Fibroblast of lung (primary cell): Measurements from ENCODE around the gene CD79B. TPM values are rescaled to one million over a fixed set of nuclear protein-coding genes. Genes with fewer than 3 reads are reported as not detected.

Experiments
- DNase-seq, 2 donors: peaks; one replicate each; pipeline versions ENCODE4 v3.0.0 to v3.0.0-alpha.2; 2010; ENCODE audit warnings: low read depth in 2 of 2
- H2AFZ ChIP-seq: 2 replicates; pipeline ENCODE4 v1.5.1; 2012; ENCODE audit warnings: low read length, control low read depth, inconsistent platforms
- H3K27ac ChIP-seq: 2 replicates; pipeline ENCODE4 v1.5.1; 2011; ENCODE audit warnings: low read length, control low read depth; ENCODE audit not compliant: insufficient read depth
- H3K27me3 ChIP-seq: 2 replicates; pipeline ENCODE4 v1.5.1; 2011; ENCODE audit warnings: mild to moderate bottlenecking, low read length; ENCODE audit not compliant: control insufficient read depth, insufficient read depth
- H3K36me3 ChIP-seq: 2 replicates; pipeline ENCODE4 v1.5.1; 2011; ENCODE audit warnings: low read length; ENCODE audit not compliant: control insufficient read depth, insufficient read depth
- H3K4me1 ChIP-seq: 2 replicates; pipeline ENCODE4 v1.5.1; 2011; ENCODE audit warnings: low read length; ENCODE audit not compliant: control insufficient read depth, insufficient read depth; ENCODE audit errors: extremely low read depth
- H3K4me2 ChIP-seq: 2 replicates; pipeline ENCODE4 v1.5.1; 2011; ENCODE audit warnings: low read length, control low read depth; ENCODE audit not compliant: insufficient read depth; ENCODE audit errors: extremely low read depth
- H3K4me3 ChIP-seq, 4 experiments: fragments of 200-600 bp in 1 of 4; sonication (generic) in 1 of 4; replicated peaks in 1 of 4; 2 replicates each; pipeline ENCODE4 v1.5.1; 2011 to 2016; ENCODE audit warnings: low read length in 4 of 4, low read depth in 3 of 4, mild to moderate bottlenecking in 3 of 4, control low read depth in 2 of 4, inconsistent platforms in 1 of 4, mixed read lengths in 1 of 4; ENCODE audit not compliant: insufficient read depth in 1 of 4; ENCODE audit errors: control extremely low read depth in 1 of 4
- H3K79me2 ChIP-seq: 2 replicates; pipeline ENCODE4 v1.5.1; 2012; ENCODE audit warnings: mild to moderate bottlenecking, low read length, inconsistent platforms; ENCODE audit not compliant: control insufficient read depth, insufficient read depth
- H3K9ac ChIP-seq: 2 replicates; pipeline ENCODE4 v1.5.1; 2011; ENCODE audit warnings: mild to moderate bottlenecking, low read length, control low read depth; ENCODE audit not compliant: insufficient read depth
- H3K9me3 ChIP-seq: 2 replicates; pipeline ENCODE4 v1.5.1; 2012; ENCODE audit warnings: low read depth, low read length; ENCODE audit not compliant: control insufficient read depth, insufficient read depth
- H4K20me1 ChIP-seq: 2 replicates; pipeline ENCODE4 v1.5.1; 2011; ENCODE audit warnings: low read length; ENCODE audit not compliant: control insufficient read depth, insufficient read depth; ENCODE audit errors: extremely low read depth
- EZH2 ChIP-seq: IDR thresholded peaks from 2 replicates; pipeline ENCODE4 v1.5.1; 2012; ENCODE audit warnings: low read length, control low read depth, mild to moderate bottlenecking; ENCODE audit errors: missing control alignments
- polyA plus RNA-seq, 2 donors: library from polyadenylated mRNA; depleted of rRNA in 1 of 2; stranded (reverse) in 1 of 2; unstranded in 1 of 2; fragments of >200 nt; gene quantifications; 2 replicates each; pipeline ENCODE4 v1.2.1, GENCODE V29; 2011 to 2012; ENCODE audit warnings: missing spikeins in 1 of 2
- total RNA-seq: library from RNA; depleted of rRNA; stranded (reverse); fragments of >200 nt; gene quantifications from 2 replicates; pipeline ENCODE4 v1.2.1, GENCODE V29; 2014
- TF ChIP-seq, protein P1 (sequence below), 2 donors: IDR thresholded peaks in 1 of 2; conservative IDR thresholded peaks in 1 of 2; 1 replicate in 1 of 2; 2 replicates in 1 of 2; pipeline ENCODE4 v1.5.1; 2011 to 2012; ENCODE audit warnings: low read length in 2 of 2, control low read depth in 1 of 2, inconsistent platforms in 1 of 2, low read depth in 1 of 2, mild to moderate bottlenecking in 1 of 2

CD79B gene
- total and polyA plus RNA-seq, 2 donors (not counting 1 experiment from before 2014, with no cell fraction given), result 0.17 to 0.72 TPM

DNA sequence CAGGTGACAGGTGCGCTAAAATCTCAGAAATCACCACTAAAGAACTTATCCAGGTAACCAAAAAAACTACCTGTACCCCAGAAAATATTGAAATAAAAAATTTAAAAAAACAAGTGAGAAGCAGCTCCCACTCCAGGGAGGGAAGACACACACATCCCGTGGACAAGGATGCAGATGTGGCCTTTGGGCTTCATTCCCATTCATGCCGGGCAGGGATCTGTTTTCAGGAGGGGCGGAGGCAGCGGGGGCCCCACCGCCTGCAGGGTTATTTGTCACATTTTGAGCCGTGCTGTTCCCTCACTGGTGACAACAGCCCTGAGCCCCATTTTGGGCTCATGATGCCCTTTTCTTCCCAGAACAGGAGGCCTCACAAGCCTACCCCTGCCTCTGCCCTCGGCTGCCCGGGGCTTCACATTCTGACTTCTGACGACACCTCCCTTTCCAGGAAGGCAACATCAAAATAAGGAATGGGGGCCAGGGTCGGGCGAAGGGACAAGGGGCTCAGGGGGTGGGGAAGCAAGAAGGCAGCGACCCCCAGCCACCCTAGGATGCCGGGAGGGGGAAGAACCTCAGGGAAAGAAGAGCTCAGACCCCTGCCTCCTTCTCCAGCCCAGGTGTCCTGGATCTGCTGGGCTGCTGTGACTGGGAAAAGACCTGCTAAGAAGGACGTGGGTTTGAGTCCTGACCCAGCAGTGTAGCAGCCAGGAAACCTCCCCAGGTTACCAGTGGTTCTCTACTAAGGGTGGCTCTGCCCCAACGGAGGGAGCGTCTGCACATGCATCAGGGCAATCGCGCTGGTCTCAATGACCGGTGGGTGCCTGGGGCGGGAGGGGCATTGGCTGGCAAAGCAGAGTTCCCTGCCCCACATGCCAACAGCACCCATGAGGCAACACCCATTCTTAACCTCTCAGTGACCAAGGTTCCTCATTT, 2.3 kb upstream of the CD79B start:
- Histone ChIP-seq H4K20me1 (no peaks in the 10 kb centered on the region), H3K4me1 (no peaks in the 10 kb centered on the region), H3K36me3 (no peaks in the 10 kb centered on the region), H3K4me3 (no peak overlapping the region), H3K9me3 (no peaks in the 10 kb centered on the region), H2AFZ (no peak overlapping the region), H3K4me2 (no peak overlapping the region), H3K27me3 (peaks cover 6% of the 10 kb centered on the region), H3K79me2 (no peaks in the 10 kb centered on the region), H3K9ac (no peak overlapping the region), H3K27ac (no peak overlapping the region)
- DNase-seq, result no peak
- no peak for TF ChIP-seq EZH2
- TF ChIP-seq, protein P1, sequence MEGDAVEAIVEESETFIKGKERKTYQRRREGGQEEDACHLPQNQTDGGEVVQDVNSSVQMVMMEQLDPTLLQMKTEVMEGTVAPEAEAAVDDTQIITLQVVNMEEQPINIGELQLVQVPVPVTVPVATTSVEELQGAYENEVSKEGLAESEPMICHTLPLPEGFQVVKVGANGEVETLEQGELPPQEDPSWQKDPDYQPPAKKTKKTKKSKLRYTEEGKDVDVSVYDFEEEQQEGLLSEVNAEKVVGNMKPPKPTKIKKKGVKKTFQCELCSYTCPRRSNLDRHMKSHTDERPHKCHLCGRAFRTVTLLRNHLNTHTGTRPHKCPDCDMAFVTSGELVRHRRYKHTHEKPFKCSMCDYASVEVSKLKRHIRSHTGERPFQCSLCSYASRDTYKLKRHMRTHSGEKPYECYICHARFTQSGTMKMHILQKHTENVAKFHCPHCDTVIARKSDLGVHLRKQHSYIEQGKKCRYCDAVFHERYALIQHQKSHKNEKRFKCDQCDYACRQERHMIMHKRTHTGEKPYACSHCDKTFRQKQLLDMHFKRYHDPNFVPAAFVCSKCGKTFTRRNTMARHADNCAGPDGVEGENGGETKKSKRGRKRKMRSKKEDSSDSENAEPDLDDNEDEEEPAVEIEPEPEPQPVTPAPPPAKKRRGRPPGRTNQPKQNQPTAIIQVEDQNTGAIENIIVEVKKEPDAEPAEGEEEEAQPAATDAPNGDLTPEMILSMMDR (conservative IDR thresholded peaks at IDR 0.05 in 1 of 2, IDR thresholded peaks at IDR 0.05 in 1 of 2; ENCODE audit: low read depth in 1 of 2, low read length in 2 of 2), result no peak

DNA sequence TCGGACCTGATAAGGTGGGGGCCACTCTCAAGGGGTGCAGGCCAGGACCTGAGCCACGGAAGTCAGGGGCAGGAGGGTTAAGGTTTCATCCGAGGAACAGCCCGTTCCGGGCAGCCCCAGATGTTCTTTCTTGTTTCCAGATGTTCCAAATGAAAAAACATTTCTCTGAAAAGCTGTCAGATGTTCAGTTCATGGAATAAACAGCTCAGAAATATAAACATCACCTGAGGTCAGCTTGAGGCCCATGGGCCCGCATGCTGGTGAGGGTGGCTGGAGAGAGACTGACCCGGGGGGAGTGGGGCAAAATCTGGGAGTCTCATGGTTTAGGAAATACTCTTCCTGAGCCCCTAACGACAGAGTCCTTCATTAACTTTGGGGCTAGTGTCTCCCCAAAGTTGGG, 1.5 kb upstream of the CD79B start:
- Histone ChIP-seq H4K20me1 (no peaks in the 10 kb centered on the region), H3K4me1 (no peaks in the 10 kb centered on the region), H3K27ac (no peak overlapping the region), H3K79me2 (no peaks in the 10 kb centered on the region), H3K4me3 (no peak overlapping the region), H3K9me3 (no peaks in the 10 kb centered on the region), H3K27me3 (peaks cover 6% of the 10 kb centered on the region), H3K4me2 (no peak overlapping the region), H2AFZ (no peak overlapping the region), H3K36me3 (no peaks in the 10 kb centered on the region), H3K9ac (no peak overlapping the region)
- no peak for TF ChIP-seq EZH2
- TF ChIP-seq, protein P1 (conservative IDR thresholded peaks at IDR 0.05 in 1 of 2, IDR thresholded peaks at IDR 0.05 in 1 of 2; ENCODE audit: low read depth in 1 of 2, low read length in 2 of 2), result no peak
- DNase-seq, result no peak

DNA sequence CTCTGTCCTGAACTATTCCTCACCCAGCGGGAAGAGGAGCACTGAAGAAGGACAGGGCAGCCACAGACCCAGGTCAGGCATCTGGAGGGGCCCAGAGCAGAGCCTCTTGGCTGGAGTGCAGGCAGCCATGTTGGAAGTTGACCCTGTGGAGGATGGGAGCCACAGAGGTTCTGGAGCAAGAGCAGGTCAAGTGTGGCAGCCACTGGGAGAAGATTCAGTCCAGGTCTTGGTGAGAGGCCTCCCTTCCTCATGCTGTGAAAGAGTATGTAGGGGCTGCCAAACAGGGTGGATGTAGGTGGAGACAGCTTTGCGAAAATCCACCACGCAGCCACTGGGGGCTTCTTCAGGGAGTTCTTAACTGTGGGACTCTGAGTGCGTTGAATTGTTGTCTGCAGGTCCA, 590 bp upstream of the CD79B start:
- TF ChIP-seq, protein P1 (conservative IDR thresholded peaks at IDR 0.05 in 1 of 2, IDR thresholded peaks at IDR 0.05 in 1 of 2; ENCODE audit: low read depth in 1 of 2, low read length in 2 of 2), result no peak
- H3K4me3 ChIP-seq, result no peak overlapping the region
- H3K4me2 ChIP-seq, result no peak overlapping the region
- no peaks in the 10 kb centered on the region for H3K9me3 ChIP-seq
- peaks cover 11% of the 10 kb centered on the region for H3K27me3 ChIP-seq
- no peaks in the 10 kb centered on the region for H3K4me1 ChIP-seq
- no peaks in the 10 kb centered on the region for H4K20me1 ChIP-seq
- no peak overlapping the region for H2AFZ ChIP-seq
- no peak for DNase-seq
- no peak overlapping the region for H3K27ac ChIP-seq
- no peaks in the 10 kb centered on the region for H3K36me3 ChIP-seq
- no peaks in the 10 kb centered on the region for H3K79me2 ChIP-seq
- no peak overlapping the region for H3K9ac ChIP-seq
